ENCODE results near the gene YIF1B. TPM values are rescaled to one million over a fixed set of nuclear protein-coding genes. Genes with fewer than 3 reads are reported as not detected.

YIF1B gene
- total RNA-seq (2022; extraction: Qiagen RNA extraction; ENCODE audit: low read depth) = 101 to 136 TPM (median 126 TPM) in 5 replicates

GRCh38 chr19:38315657-38316476, at the start of gene YIF1B:
YIF1B (minus strand) TSS chr19:38315947; CDS start chr19:38315917, 30 bp downstream.

GRCh38 chr19:38319421-38320258, 3.9 kb upstream of the YIF1B start, which contains the start of gene KCNK6:
KCNK6 (plus strand) TSS chr19:38319845; CDS start chr19:38319951, 106 bp downstream.

GRCh38 chr19:38303517-38304351, 12.0 kb downstream of the YIF1B start, which contains the start of gene C19orf33:
C19orf33 (plus strand) TSS chr19:38304251; CDS start chr19:38304262, 11 bp downstream.

GRCh38 chr19:38264486-38265212, 51.1 kb downstream of the YIF1B start, which contains the start of gene SPINT2:
SPINT2 (plus strand) TSS chr19:38264573; CDS start chr19:38264893, 320 bp downstream.

Other genes starting within 250 kb of the YIF1B start
- gene DPF1, start 91.7 kb downstream of the YIF1B start, total RNA-seq (2022; extraction: Qiagen RNA extraction; ENCODE audit: low read depth) = 3.5 to 4.8 TPM (median 4.5 TPM) in 5 replicates
- 98.1 to 110 TPM (median 107 TPM) in 5 replicates for gene PPP1R14A, start 59.6 kb downstream of the YIF1B start, total RNA-seq (2022; extraction: Qiagen RNA extraction; ENCODE audit: low read depth)
- gene SPINT2, start 51.4 kb downstream of the YIF1B start, total RNA-seq (2022; extraction: Qiagen RNA extraction; ENCODE audit: low read depth) = 266 to 360 TPM (median 337 TPM) in 5 replicates
- 692 to 827 TPM (median 715 TPM) in 5 replicates for gene C19orf33, start 11.7 kb downstream of the YIF1B start, total RNA-seq (2022; extraction: Qiagen RNA extraction; ENCODE audit: low read depth)
- 4.2 to 5.4 TPM (median 4.9 TPM) in 5 replicates for gene KCNK6, start 3.9 kb upstream of the YIF1B start, total RNA-seq (2022; extraction: Qiagen RNA extraction; ENCODE audit: low read depth)
- 0.62 to 1.4 TPM (median 1.1 TPM) in 5 replicates for gene CATSPERG, start 19.9 kb upstream of the YIF1B start, total RNA-seq (2022; extraction: Qiagen RNA extraction; ENCODE audit: low read depth)
- 452 to 527 TPM (median 502 TPM) in 5 replicates for gene PSMD8, start 58.6 kb upstream of the YIF1B start, total RNA-seq (2022; extraction: Qiagen RNA extraction; ENCODE audit: low read depth)
- 0.25 to 0.56 TPM (median 0.28 TPM) in 5 replicates for gene GGN, start 72.1 kb upstream of the YIF1B start, total RNA-seq (2022; extraction: Qiagen RNA extraction; ENCODE audit: low read depth)
- 1.8 to 3.1 TPM (median 2.6 TPM) in 5 replicates for gene SPRED3, start 72.8 kb upstream of the YIF1B start, total RNA-seq (2022; extraction: Qiagen RNA extraction; ENCODE audit: low read depth)
- 16.9 to 28.0 TPM (median 26.3 TPM) in 5 replicates for gene FAM98C, start 87.1 kb upstream of the YIF1B start, total RNA-seq (2022; extraction: Qiagen RNA extraction; ENCODE audit: low read depth)
- gene RASGRP4, start 110.3 kb upstream of the YIF1B start, total RNA-seq (2022; extraction: Qiagen RNA extraction; ENCODE audit: low read depth) = 0.07 to 0.23 TPM (median 0.11 TPM) in 4 of 5 replicates, not detected in the other
- 4.7 to 7.6 TPM (median 5.6 TPM) in 5 replicates for gene RYR1, start 117.7 kb upstream of the YIF1B start, total RNA-seq (2022; extraction: Qiagen RNA extraction; ENCODE audit: low read depth)